HL-60 (cell line): ENCODE results near the gene GAP43.

ENCODE experiments used
- GABPA ChIP-seq: IDR thresholded peaks from 2 replicates; pipeline ENCODE4 v1.6.1; 2012; ENCODE audit warnings: low read depth
- POLR2AphosphoS5 ChIP-seq: IDR thresholded peaks from 2 replicates; pipeline ENCODE4 v1.6.1; 2012; ENCODE audit warnings: low read depth
- TF ChIP-seq, protein P1 (sequence below): IDR thresholded peaks from one replicate; pipeline ENCODE4 v1.5.1; 2011; ENCODE audit warnings: low read length, control low read depth, inconsistent platforms; ENCODE audit not compliant: insufficient read depth
- TF ChIP-seq, protein P2 (sequence below): IDR thresholded peaks from 2 replicates; pipeline ENCODE4 v1.6.1; 2012; ENCODE audit warnings: low read depth; ENCODE audit not compliant: insufficient replicate concordance

DNA sequence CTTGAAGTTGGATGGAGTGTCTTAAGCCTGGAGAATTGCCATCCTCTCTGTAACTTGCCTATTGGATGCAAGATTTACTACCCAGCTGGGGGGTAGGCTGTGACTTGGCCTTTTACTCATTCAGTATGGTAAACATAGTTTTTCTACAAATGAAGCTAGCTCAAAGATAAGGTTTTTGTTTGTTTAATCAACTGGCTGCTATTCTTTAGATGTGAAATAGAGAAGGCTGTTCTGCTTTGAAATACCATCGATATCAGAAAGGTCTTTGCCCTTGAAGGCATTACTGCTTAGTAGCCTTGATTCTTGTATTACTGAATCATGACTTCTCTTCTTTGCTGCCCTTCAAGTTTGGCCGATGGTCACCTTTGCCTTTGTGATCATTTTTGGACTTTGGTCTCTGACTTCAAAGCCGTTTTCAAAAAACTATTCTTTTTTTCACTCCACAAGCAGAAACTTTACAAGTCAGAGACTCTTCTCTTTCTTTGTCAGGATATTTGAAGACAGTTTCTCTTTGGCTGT is 83.1 kb downstream of the GAP43 start:
- TF ChIP-seq POLR2AphosphoS5 (no peak), GABPA (no peak)
- TF ChIP-seq, protein P1, sequence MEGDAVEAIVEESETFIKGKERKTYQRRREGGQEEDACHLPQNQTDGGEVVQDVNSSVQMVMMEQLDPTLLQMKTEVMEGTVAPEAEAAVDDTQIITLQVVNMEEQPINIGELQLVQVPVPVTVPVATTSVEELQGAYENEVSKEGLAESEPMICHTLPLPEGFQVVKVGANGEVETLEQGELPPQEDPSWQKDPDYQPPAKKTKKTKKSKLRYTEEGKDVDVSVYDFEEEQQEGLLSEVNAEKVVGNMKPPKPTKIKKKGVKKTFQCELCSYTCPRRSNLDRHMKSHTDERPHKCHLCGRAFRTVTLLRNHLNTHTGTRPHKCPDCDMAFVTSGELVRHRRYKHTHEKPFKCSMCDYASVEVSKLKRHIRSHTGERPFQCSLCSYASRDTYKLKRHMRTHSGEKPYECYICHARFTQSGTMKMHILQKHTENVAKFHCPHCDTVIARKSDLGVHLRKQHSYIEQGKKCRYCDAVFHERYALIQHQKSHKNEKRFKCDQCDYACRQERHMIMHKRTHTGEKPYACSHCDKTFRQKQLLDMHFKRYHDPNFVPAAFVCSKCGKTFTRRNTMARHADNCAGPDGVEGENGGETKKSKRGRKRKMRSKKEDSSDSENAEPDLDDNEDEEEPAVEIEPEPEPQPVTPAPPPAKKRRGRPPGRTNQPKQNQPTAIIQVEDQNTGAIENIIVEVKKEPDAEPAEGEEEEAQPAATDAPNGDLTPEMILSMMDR, result no peak
- TF ChIP-seq, protein P2, sequence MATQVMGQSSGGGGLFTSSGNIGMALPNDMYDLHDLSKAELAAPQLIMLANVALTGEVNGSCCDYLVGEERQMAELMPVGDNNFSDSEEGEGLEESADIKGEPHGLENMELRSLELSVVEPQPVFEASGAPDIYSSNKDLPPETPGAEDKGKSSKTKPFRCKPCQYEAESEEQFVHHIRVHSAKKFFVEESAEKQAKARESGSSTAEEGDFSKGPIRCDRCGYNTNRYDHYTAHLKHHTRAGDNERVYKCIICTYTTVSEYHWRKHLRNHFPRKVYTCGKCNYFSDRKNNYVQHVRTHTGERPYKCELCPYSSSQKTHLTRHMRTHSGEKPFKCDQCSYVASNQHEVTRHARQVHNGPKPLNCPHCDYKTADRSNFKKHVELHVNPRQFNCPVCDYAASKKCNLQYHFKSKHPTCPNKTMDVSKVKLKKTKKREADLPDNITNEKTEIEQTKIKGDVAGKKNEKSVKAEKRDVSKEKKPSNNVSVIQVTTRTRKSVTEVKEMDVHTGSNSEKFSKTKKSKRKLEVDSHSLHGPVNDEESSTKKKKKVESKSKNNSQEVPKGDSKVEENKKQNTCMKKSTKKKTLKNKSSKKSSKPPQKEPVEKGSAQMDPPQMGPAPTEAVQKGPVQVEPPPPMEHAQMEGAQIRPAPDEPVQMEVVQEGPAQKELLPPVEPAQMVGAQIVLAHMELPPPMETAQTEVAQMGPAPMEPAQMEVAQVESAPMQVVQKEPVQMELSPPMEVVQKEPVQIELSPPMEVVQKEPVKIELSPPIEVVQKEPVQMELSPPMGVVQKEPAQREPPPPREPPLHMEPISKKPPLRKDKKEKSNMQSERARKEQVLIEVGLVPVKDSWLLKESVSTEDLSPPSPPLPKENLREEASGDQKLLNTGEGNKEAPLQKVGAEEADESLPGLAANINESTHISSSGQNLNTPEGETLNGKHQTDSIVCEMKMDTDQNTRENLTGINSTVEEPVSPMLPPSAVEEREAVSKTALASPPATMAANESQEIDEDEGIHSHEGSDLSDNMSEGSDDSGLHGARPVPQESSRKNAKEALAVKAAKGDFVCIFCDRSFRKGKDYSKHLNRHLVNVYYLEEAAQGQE, result no peak
